OCI-LY3 (cell line): ENCODE data around the gene SPON2.

Source experiments
- H2AFZ ChIP-seq: fragments of 200-600, 300-600 bp; shearing (Covaris generic); 2 replicates; pipeline ENCODE4 v1.6.0; 2014; ENCODE audit warnings: antibody characterized with exemption, low read depth, low read length
- H3K27ac ChIP-seq: fragments of 200-600, 300-600 bp; sonication (generic); 2 replicates; pipeline ENCODE4 v1.5.1; 2014; ENCODE audit warnings: mild to moderate bottlenecking, low read length, moderate library complexity, mixed read lengths
- H3K27me3 ChIP-seq: fragments of 200-600, 300-600 bp; sonication (generic); 2 replicates; pipeline ENCODE4 v1.6.1; 2014; ENCODE audit warnings: low read depth, low read length, mixed read lengths
- H3K36me3 ChIP-seq: fragments of 200-600, 300-600 bp; sonication (generic); replicated peaks from 2 replicates; pipeline ENCODE3; 2014; ENCODE audit warnings: low read depth, low read length, mixed read lengths
- H3K4me1 ChIP-seq: fragments of 300-600, 200-600 bp; sonication (generic); 2 replicates; pipeline ENCODE4 v1.6.1; 2014; ENCODE audit warnings: low read length, mixed read lengths
- H3K4me2 ChIP-seq: fragments of 200-600, 300-600 bp; sonication (generic); 2 replicates; pipeline ENCODE4 v1.6.1; 2014; ENCODE audit warnings: low read length, mixed read lengths
- H3K4me3 ChIP-seq: fragments of 300-600, 200-600 bp; sonication (generic); 2 replicates; pipeline ENCODE4 v1.5.1; 2014; ENCODE audit warnings: antibody characterized with exemption, mild to moderate bottlenecking, low read length, moderate library complexity
- H3K79me2 ChIP-seq: fragments of 300-600, 200-600 bp; shearing (Covaris generic); 2 replicates; pipeline ENCODE4 v1.6.1; 2014; ENCODE audit warnings: mild to moderate bottlenecking, low read length, mixed read lengths
- H3K9ac ChIP-seq: fragments of 300-600, 200-600 bp; shearing (Covaris generic); 2 replicates; pipeline ENCODE4 v1.6.0; 2014; ENCODE audit warnings: mild to moderate bottlenecking, low read length, moderate library complexity
- H3K9me3 ChIP-seq: fragments of 200-600, 300-600 bp; shearing (Covaris generic); 2 replicates; pipeline ENCODE4 v1.6.1; 2014; ENCODE audit warnings: low read length, mixed read lengths; ENCODE audit not compliant: insufficient read depth
- H4K20me1 ChIP-seq: fragments of 200-600, 300-600 bp; sonication (generic); 2 replicates; pipeline ENCODE4 v1.6.1; 2016; ENCODE audit warnings: low read length, mixed read lengths; ENCODE audit not compliant: insufficient read depth
- CTCF ChIP-seq: fragments of 200-600, 300-600 bp; sonication (generic); IDR thresholded peaks from 2 replicates; pipeline ENCODE4 v1.5.1; 2014; ENCODE audit warnings: antibody characterized with exemption, low read length, low read depth
- EZH2phosphoT487 ChIP-seq: fragments of 200-600 bp; shearing (Covaris generic); IDR thresholded peaks from 2 replicates; pipeline ENCODE4 v1.6.1; 2018; ENCODE audit warnings: antibody characterized with exemption, mixed run types, low read depth

The SPON2 gene

GRCh38 chr4:1171311-1172227 is 814 bp downstream of the SPON2 start:
- no peak overlapping the region for H3K27ac ChIP-seq
- H3K9me3 ChIP-seq: no peaks in the 10 kb centered on the region
- peaks cover 10% of the 10 kb centered on the region for H3K4me1 ChIP-seq
- H3K27me3 ChIP-seq: no peaks in the 10 kb centered on the region
- H2AFZ ChIP-seq: no peak overlapping the region
- H3K79me2 ChIP-seq: no peaks in the 10 kb centered on the region
- H3K4me3 ChIP-seq: no peak overlapping the region
- no peak for TF ChIP-seq EZH2phosphoT487
- no peak for TF ChIP-seq CTCF
- no peak overlapping the region for H3K4me2 ChIP-seq
- no peaks in the 10 kb centered on the region for H3K36me3 ChIP-seq
- H3K9ac ChIP-seq: no peak overlapping the region
- H4K20me1 ChIP-seq: no peaks in the 10 kb centered on the region

- Histone ChIP-seq H3K9me3 (no peaks in the 10 kb centered on the region), H4K20me1 (no peaks in the 10 kb centered on the region), H3K79me2 (no peaks in the 10 kb centered on the region), H3K9ac (no peak overlapping the region), H3K27me3 (no peaks in the 10 kb centered on the region), H3K4me3 (no peak overlapping the region), H2AFZ (no peak overlapping the region), H3K27ac (no peak overlapping the region), H3K4me1 (peaks cover 11% of the 10 kb centered on the region), H3K36me3 (no peaks in the 10 kb centered on the region), H3K4me2 (no peak overlapping the region)
- TF ChIP-seq CTCF: no peak
- TF ChIP-seq EZH2phosphoT487: no peak
These were observed 1.4 kb downstream of the SPON2 start for GRCh38 chr4:1170976-1171310.

- no peak overlapping the region for H3K4me3 ChIP-seq
- no peaks in the 10 kb centered on the region for H3K79me2 ChIP-seq
- H3K27ac ChIP-seq: no peak overlapping the region
- TF ChIP-seq EZH2phosphoT487 (no peak), CTCF (no peak)
- no peaks in the 10 kb centered on the region for H4K20me1 ChIP-seq
- peaks cover 11% of the 10 kb centered on the region for H3K4me1 ChIP-seq
- H2AFZ ChIP-seq: no peak overlapping the region
- no peaks in the 10 kb centered on the region for H3K9me3 ChIP-seq
- no peaks in the 10 kb centered on the region for H3K27me3 ChIP-seq
- no peak overlapping the region for H3K4me2 ChIP-seq
- H3K9ac ChIP-seq: no peak overlapping the region
- H3K36me3 ChIP-seq: no peaks in the 10 kb centered on the region
These were observed 2.0 kb downstream of the SPON2 start for GRCh38 chr4:1170156-1170975.

- Histone ChIP-seq H3K27ac (no peak overlapping the region), H2AFZ (no peak overlapping the region), H3K4me3 (no peak overlapping the region), H3K4me2 (no peak overlapping the region), H4K20me1 (no peaks in the 10 kb centered on the region), H3K4me1 (peaks cover 11% of the 10 kb centered on the region), H3K36me3 (no peaks in the 10 kb centered on the region), H3K27me3 (no peaks in the 10 kb centered on the region), H3K9ac (no peak overlapping the region), H3K9me3 (no peaks in the 10 kb centered on the region), H3K79me2 (no peaks in the 10 kb centered on the region)
- TF ChIP-seq EZH2phosphoT487 (no peak), CTCF (no peak)
These were observed 2.7 kb downstream of the SPON2 start for GRCh38 chr4:1169691-1170096.
